HS-5 (cell line): Measurements from ENCODE around the gene IBTK.
"Not testable (repeated sequence)": the region's sequence is repeated elsewhere in the genome, so short reads cannot be mapped to it uniquely, and the experiment has no call there.

Experiments
- DNase-seq: peaks from one replicate; pipeline ENCODE4 v3.0.0-alpha.2; 2012; ENCODE audit warnings: low read depth

The IBTK gene

GRCh38 chr6:82246802-82247504 is 591 bp downstream of the IBTK start:
- peak; percentile 45 for DNase-seq

- DNase-seq, result no peak
Observed at GRCh38 chr6:82246370-82246769, 1.2 kb downstream of the IBTK start.

- no peak for DNase-seq
Observed at GRCh38 chr6:82245376-82245775, 2.2 kb downstream of the IBTK start.

GRCh38 chr6:82243884-82244283 is 3.7 kb downstream of the IBTK start:
- DNase-seq, result no peak

GRCh38 chr6:82240186-82240585 is 7.4 kb downstream of the IBTK start:
- DNase-seq, result no peak

GRCh38 chr6:82239597-82239996 is 7.9 kb downstream of the IBTK start:
- DNase-seq, result no peak

GRCh38 chr6:82237013-82237412 is 10.5 kb downstream of the IBTK start:
- no peak for DNase-seq

- no peak for DNase-seq
Observed at GRCh38 chr6:82227770-82228169, 19.8 kb downstream of the IBTK start.

GRCh38 chr6:82220167-82220566 is 27.4 kb downstream of the IBTK start:
- DNase-seq, result no peak

GRCh38 chr6:82217018-82217586 is 30.4 kb downstream of the IBTK start:
- DNase-seq, result no peak

GRCh38 chr6:82216549-82216948 is 31.0 kb downstream of the IBTK start:
- no peak for DNase-seq

GRCh38 chr6:82211326-82211725 is 36.2 kb downstream of the IBTK start:
- no peak for DNase-seq

- no peak for DNase-seq
Observed at GRCh38 chr6:82208913-82209312, 38.6 kb downstream of the IBTK start.

- DNase-seq, result no peak
Observed at GRCh38 chr6:82205930-82206392, 41.6 kb downstream of the IBTK start.

GRCh38 chr6:82204020-82204419 is 43.5 kb downstream of the IBTK start:
- no peak for DNase-seq

- DNase-seq, result no peak
Observed at GRCh38 chr6:82197784-82198183, 49.8 kb downstream of the IBTK start.

- not testable (repeated sequence) for DNase-seq
Observed at GRCh38 chr6:82197245-82197644, 50.3 kb downstream of the IBTK start.

GRCh38 chr6:82196161-82196560 is 51.4 kb downstream of the IBTK start:
- DNase-seq, result no peak

- DNase-seq, result no peak
Observed at GRCh38 chr6:82195619-82196018, 51.9 kb downstream of the IBTK start.

GRCh38 chr6:82185948-82186535 is 61.5 kb downstream of the IBTK start:
- DNase-seq, result no peak

- DNase-seq, result no peak
Observed at GRCh38 chr6:82183642-82184282, 63.8 kb downstream of the IBTK start.

- DNase-seq, result no peak
Observed at GRCh38 chr6:82182756-82183155, 64.8 kb downstream of the IBTK start.

GRCh38 chr6:82179415-82179814 is 68.1 kb downstream of the IBTK start:
- DNase-seq, result no peak
